ENCODE measurements around the gene ING4.
A peak's percentile ranks its signal among the peaks of the same experiment; 100 is the strongest.

ING4 gene

DNA sequence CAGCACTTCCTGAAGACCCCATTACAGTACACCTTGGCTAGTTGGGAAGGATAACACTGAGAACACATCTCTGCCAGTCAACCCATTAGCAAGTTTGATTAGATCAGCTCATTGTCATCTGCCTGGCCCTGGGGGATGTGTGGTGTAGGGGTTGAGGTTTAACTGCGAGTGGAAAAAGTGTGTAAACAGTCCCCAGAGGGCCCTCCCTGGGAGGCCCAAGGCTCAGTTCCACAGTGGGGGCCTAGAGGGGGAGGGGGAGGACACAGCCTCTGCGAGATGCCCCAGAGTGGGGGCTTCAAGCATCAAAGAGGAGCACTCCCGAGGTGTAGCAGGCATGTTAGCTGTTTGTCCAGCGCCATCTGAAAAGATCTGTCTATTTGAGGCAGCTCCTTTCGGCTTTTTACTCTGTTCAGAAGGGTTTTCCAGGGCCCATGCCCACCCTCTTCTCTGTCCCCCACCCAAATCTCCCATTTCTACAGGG, 27.5 kb downstream of the ING4 start:
- DNase-seq, result peak; percentile 38 to 44

- DNase-seq, result peak; percentile 27 to 34
Observed at GRCh38 chr12:6632026-6632983, 30.6 kb downstream of the ING4 start.

DNA sequence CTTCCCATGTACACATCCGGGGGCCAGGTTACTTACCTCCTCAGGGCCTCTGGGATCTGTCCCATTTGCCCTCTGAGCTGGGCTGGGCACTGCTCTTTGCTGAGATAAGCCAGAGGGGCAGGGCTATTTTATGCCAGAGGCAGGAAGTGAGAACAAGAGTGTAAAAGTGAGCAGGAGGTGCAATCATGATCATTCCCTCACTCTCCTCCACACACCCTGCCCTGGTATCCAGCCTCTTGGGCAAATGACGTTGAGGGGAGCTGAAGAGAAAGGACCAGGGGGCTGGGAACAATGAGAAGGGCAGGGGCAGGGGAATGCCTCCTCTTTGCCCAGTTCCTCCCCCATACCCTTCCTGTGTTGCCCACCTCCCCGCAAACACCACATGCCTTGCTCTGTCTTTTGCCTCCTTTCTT, 31.4 kb downstream of the ING4 start:
- DNase-seq, result no peak

GRCh38 chr12:6630736-6631135, 32.2 kb downstream of the ING4 start:
- no peak for DNase-seq

GRCh38 chr12:6627616-6628015, 35.3 kb downstream of the ING4 start:
- peak; percentile 44 to 47 for DNase-seq

- DNase-seq, result no peak
Observed at GRCh38 chr12:6626654-6627283, 36.1 kb downstream of the ING4 start.

DNA sequence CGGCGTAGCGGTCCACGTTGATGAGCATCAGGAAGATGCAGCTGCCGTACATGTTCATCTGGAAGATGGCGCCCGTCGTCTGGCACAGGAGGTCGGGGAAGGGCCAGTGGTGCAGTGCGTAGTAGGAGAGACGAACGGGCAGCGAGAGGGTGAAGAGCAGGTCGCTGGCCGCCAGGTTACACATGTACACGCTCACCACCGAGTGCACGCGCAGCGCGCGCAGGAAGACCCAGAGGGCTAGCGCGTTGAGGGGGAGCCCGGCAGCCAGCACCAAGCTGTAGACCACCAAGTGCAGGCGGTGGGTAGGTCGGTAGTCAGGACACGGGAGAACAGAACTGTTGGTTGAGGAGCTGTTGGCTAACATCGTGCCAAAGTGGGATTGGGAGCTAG, 42.0 kb downstream of the ING4 start:
- no peak for DNase-seq

GRCh38 chr12:6620137-6620884, 42.6 kb downstream of the ING4 start:
- DNase-seq, result peak in 1 of 2 experiments; percentile 32

DNA sequence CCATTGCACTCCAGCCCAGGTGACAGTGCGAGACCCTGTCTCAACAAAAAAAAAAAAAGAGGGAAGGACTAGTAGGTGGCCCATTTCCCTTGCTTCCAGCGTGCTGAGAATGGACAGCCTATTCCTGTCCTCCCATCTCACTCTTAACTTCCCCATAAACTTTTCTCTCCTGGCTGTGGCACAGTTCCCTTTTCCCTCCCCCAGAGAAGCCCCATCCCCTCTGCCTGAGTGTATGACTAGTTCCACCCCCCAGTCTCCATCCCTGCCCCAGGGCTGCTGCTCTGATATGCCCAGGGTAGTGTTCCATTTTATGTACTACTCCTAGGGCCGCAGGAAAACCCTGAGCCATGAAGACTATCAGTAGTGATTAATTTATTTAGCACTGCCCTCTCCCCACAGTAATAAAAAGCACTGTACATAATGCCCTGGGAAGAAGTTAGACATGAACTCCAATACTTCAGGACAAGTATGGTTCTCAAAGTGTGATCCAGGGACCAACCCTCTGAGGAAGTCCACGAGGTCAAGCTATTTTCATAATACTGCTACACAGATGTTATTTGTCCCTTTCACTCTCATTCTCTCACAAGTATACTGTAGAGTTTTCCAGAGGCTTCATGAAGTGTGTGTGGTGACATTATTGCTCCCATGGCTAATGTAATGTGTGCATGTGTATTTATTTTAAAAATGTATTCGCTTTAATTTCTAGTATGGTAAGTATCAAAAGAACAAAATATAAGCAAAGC, 44.3 kb downstream of the ING4 start:
- no peak for DNase-seq

GRCh38 chr12:6615802-6616201, 47.1 kb downstream of the ING4 start:
- no peak for DNase-seq

DNA sequence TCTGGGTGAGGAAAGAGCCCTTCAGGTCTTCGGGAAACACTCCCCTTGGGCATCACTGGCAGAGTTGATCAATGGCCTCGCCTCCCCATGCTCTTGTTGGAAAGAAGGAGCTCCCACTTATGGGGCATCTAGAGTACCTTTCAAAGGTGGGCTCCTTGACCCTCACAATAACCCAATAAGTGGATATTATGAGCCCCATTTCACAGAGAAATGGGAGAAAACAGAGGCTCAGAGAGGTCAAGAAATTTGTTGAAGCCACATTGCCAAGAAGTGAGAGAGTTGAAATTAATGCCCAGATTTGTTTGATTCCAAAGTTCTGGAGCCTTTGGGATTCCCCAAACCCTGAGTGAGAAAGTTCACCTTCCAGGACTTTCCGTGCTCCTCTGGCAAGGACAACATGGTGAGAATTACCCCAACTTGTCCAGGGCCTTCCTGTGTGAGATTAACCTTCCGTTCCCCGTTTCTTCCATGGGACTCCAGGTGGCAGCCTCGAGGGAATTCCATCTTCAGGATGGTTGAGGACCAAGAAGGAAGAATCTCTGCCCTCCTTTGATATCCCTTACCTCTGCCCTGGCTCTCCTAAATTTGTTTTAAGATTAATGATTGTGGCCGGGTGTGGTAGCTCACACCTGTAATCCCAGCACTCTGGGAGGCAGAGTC, 48.3 kb downstream of the ING4 start:
- DNase-seq, result no peak

DNA sequence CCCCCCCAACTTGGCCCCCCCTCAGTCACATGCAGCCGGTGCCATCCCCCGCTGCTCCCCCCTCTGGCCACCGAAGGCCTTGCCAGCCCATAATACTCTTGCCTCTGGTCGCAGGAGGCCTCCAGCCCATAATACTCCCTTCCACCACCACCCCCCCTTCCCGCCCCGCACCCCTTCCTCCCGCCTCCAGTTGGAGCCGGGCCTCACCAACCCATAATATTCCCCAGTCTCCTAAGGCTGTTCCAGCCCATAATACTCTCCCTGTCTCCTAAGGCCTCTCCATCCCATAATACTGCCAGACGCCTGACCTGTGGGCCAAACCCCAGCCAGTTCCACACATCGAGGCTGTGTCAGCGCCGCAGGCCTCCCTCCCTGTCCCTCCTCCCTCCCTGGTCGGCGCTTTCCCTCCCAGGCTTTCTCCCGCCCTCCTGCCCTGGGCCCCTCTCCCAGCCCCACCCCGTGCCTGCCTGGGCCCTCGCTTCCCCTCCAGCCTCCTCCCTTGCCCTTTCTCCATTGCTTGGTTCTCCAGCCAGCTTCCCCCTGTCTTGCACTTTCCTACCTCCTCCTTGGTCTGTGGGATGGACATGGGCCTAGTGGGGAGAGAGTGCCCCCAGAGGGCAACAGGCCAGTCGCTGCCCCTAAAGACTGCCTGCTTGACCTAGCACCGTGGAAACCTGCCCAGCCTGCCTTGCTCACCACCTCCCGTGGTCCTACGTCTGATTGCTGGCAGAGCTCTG, 49.0 kb downstream of the ING4 start:
- DNase-seq, result no peak

- no peak for DNase-seq
Observed at GRCh38 chr12:6613015-6613775, 49.7 kb downstream of the ING4 start.

GRCh38 chr12:6612652-6613014, 50.3 kb downstream of the ING4 start:
- no peak for DNase-seq

GRCh38 chr12:6612247-6612646, 50.7 kb downstream of the ING4 start:
- no peak for DNase-seq

GRCh38 chr12:6608592-6609281, 54.2 kb downstream of the ING4 start:
- no peak for DNase-seq

- DNase-seq, result peak in 1 of 2 experiments; percentile 56
Observed at GRCh38 chr12:6607751-6608591, 54.9 kb downstream of the ING4 start.

- DNase-seq, result peak; percentile 72 to 73
Observed at GRCh38 chr12:6606331-6607131, 56.4 kb downstream of the ING4 start.
